H1 (cell line): ENCODE data around the gene RGP1. TPM values are rescaled to one million over a fixed set of nuclear protein-coding genes. Genes with fewer than 3 reads are reported as not detected.

Source experiments
- CTCF ChIA-PET: fragments of 300-600 bp; sonication (Branson Sonifier 250); formaldehyde crosslinking; loops from one replicate; lab custom pipeline; 2021; ENCODE audit not compliant: partially characterized antibody; lab: Charles Lee
- POLR2A ChIA-PET: fragments of 300-600 bp; sonication (Branson Sonifier 250); formaldehyde crosslinking; loops from one replicate; lab custom pipeline; 2021; ENCODE audit warnings: inconsistent platforms; ENCODE audit not compliant: partially characterized antibody; lab: Charles Lee
- DNase-seq, 2 experiments: peaks; one replicate each; pipeline versions ENCODE4 v3.0.0 to v3.0.0-alpha.2; 2010 to 2022; ENCODE audit warnings: low spot score in 2 of 2, low read depth in 1 of 2, mixed read lengths in 1 of 2
- FAIRE-seq: peaks from 2 replicates; lab custom pipeline; 2011; peaks lifted over from hg19 to GRCh38; lab: Jason Lieb, UNC
- H2AFZ ChIP-seq: 2 replicates; pipeline ENCODE4 v1.8.1; 2012; ENCODE audit warnings: low read length, inconsistent platforms
- H2AK5ac ChIP-seq: 2 replicates; pipeline ENCODE4 v1.6.1; 2013; ENCODE audit warnings: low read depth, low read length
- H2BK120ac ChIP-seq: replicated peaks from 2 replicates; pipeline ENCODE3; 2013; ENCODE audit warnings: low read depth, low read length, inconsistent platforms
- H2BK12ac ChIP-seq: 2 replicates; pipeline ENCODE4 v1.6.1; 2013; ENCODE audit warnings: low read depth, low read length
- H2BK15ac ChIP-seq: 2 replicates; pipeline ENCODE4 v1.6.1; 2013; ENCODE audit warnings: low read length
- H2BK20ac ChIP-seq: 2 replicates; pipeline ENCODE4 v1.6.1; 2013; ENCODE audit warnings: low read length
- H2BK5ac ChIP-seq: 2 replicates; pipeline ENCODE4 v1.6.1; 2013; ENCODE audit warnings: low read depth, low read length
- H3K14ac ChIP-seq: 2 replicates; pipeline ENCODE4 v1.6.1; 2013; ENCODE audit warnings: inconsistent platforms; ENCODE audit not compliant: insufficient read length
- H3K18ac ChIP-seq: 2 replicates; pipeline ENCODE4 v1.6.1; 2013; ENCODE audit warnings: low read length; ENCODE audit errors: extremely low read depth
- H3K23ac ChIP-seq: 2 replicates; pipeline ENCODE4 v1.6.1; 2013; ENCODE audit warnings: inconsistent platforms; ENCODE audit not compliant: insufficient read length
- H3K23me2 ChIP-seq: 2 replicates; pipeline ENCODE4 v1.6.1; 2013; ENCODE audit warnings: low read depth, low read length
- H3K27ac ChIP-seq: 2 replicates; pipeline ENCODE4 v1.6.1; 2011; ENCODE audit warnings: low read depth, low read length, inconsistent platforms
- H3K27me3 ChIP-seq, 4 experiments: replicated peaks in 1 of 4; 1 replicate in 1 of 4; 2 replicates in 3 of 4; pipeline versions ENCODE4 v1.6.1 to v1.8.1; 2011 to 2013; ENCODE audit warnings: low read length in 3 of 4, mild to moderate bottlenecking in 3 of 4, inconsistent platforms in 2 of 4, mixed read lengths in 2 of 4, moderate library complexity in 1 of 4; ENCODE audit not compliant: control insufficient read depth in 3 of 4, insufficient read depth in 3 of 4; ENCODE audit errors: extremely low read depth in 1 of 4
- H3K36me3 ChIP-seq, 4 experiments: 2 replicates each; pipeline versions ENCODE4 v1.6.1 to v1.8.1; 2011 to 2013; ENCODE audit warnings: mild to moderate bottlenecking in 4 of 4, low read length in 3 of 4, moderate library complexity in 2 of 4, control low read depth in 1 of 4, inconsistent platforms in 1 of 4; ENCODE audit not compliant: insufficient read depth in 4 of 4, control insufficient read depth in 2 of 4
- H3K4ac ChIP-seq: replicated peaks from 2 replicates; pipeline ENCODE3; 2013; ENCODE audit warnings: low read length, low read depth, mixed read lengths, inconsistent platforms; ENCODE audit not compliant: insufficient read length
- H3K4me1 ChIP-seq, 4 experiments: replicated peaks in 1 of 4; 1 replicate in 1 of 4; 2 replicates in 3 of 4; pipeline versions ENCODE4 v1.6.1 to v1.8.1; 2011 to 2013; ENCODE audit warnings: low read length in 3 of 4, inconsistent platforms in 2 of 4, mixed read lengths in 1 of 4; ENCODE audit not compliant: insufficient read depth in 4 of 4, control insufficient read depth in 3 of 4
- H3K4me2 ChIP-seq, 2 experiments: 2 replicates each; pipeline versions ENCODE4 v1.6.1 to v1.8.1; 2011 to 2013; ENCODE audit warnings: low read depth in 2 of 2, low read length in 2 of 2, control low read depth in 1 of 2, inconsistent platforms in 1 of 2, mild to moderate bottlenecking in 1 of 2; ENCODE audit not compliant: insufficient read depth in 1 of 2
- H3K4me3 ChIP-seq, 4 experiments: fragments of 200-600, 300-600 bp in 1 of 4; sonication (generic), shearing (Covaris generic), sonication (Bioruptor Twin) in 1 of 4; 2 replicates each; pipeline versions ENCODE4 v1.5.1 to v1.8.1; 2011 to 2016; ENCODE audit warnings: low read length in 4 of 4, low read depth in 3 of 4, control low read depth in 2 of 4, inconsistent platforms in 2 of 4, mild to moderate bottlenecking in 2 of 4, mixed read lengths in 1 of 4, moderate library complexity in 1 of 4; ENCODE audit not compliant: insufficient read depth in 2 of 4; ENCODE audit errors: extremely low read depth in 1 of 4
- H3K56ac ChIP-seq: replicated peaks from 2 replicates; pipeline ENCODE3; 2013; ENCODE audit warnings: low read depth, mild to moderate bottlenecking, mixed read lengths, low read length, inconsistent platforms; ENCODE audit not compliant: insufficient read length
- H3K79me1 ChIP-seq: 2 replicates; pipeline ENCODE4 v1.6.1; 2013; ENCODE audit warnings: low read depth, low read length, control low read depth
- H3K79me2 ChIP-seq, 2 experiments: 2 replicates each; pipeline versions ENCODE4 v1.6.1 to v1.8.1; 2012 to 2013; ENCODE audit warnings: low read length in 2 of 2, mild to moderate bottlenecking in 2 of 2, inconsistent platforms in 1 of 2; ENCODE audit not compliant: insufficient read depth in 2 of 2, control insufficient read depth in 1 of 2
- H3K9ac ChIP-seq, 4 experiments: replicated peaks in 1 of 4; 1 replicate in 1 of 4; 2 replicates in 3 of 4; pipeline versions ENCODE4 v1.6.1 to v1.8.1; 2011 to 2013; ENCODE audit warnings: low read depth in 3 of 4, low read length in 3 of 4, control low read depth in 2 of 4, mild to moderate bottlenecking in 2 of 4, moderate library complexity in 2 of 4, inconsistent platforms in 1 of 4; ENCODE audit errors: extremely low read depth in 1 of 4
- H3K9me3 ChIP-seq, 2 experiments: 2 replicates each; pipeline versions ENCODE4 v1.6.1 to v1.8.1; 2012 to 2013; ENCODE audit warnings: mild to moderate bottlenecking in 2 of 2, moderate library complexity in 2 of 2, control low read depth in 1 of 2, inconsistent platforms in 1 of 2, low read depth in 1 of 2, low read length in 1 of 2, mixed read lengths in 1 of 2; ENCODE audit not compliant: insufficient read depth in 2 of 2
- H4K20me1 ChIP-seq, 2 experiments: replicated peaks in 1 of 2; 2 replicates each; pipeline versions ENCODE3 to v1.8.1; 2011 to 2013; ENCODE audit warnings: inconsistent platforms in 2 of 2, low read length in 2 of 2, mild to moderate bottlenecking in 1 of 2; ENCODE audit not compliant: insufficient read depth in 2 of 2, control insufficient read depth in 1 of 2
- H4K5ac ChIP-seq: 2 replicates; pipeline ENCODE4 v1.6.1; 2013; ENCODE audit warnings: low read length, low read depth, mixed read lengths, inconsistent platforms; ENCODE audit not compliant: insufficient read length
- H4K8ac ChIP-seq: 2 replicates; pipeline ENCODE4 v1.8.0; 2013; ENCODE audit warnings: mild to moderate bottlenecking, moderate library complexity, low read length, inconsistent platforms; ENCODE audit not compliant: insufficient read depth; ENCODE audit errors: extremely low read depth
- H4K91ac ChIP-seq: replicated peaks from 2 replicates; pipeline ENCODE3; 2013; ENCODE audit warnings: low read length, mixed read lengths, inconsistent platforms; ENCODE audit not compliant: insufficient read length
- CHD1 ChIP-seq: IDR thresholded peaks from 2 replicates; pipeline ENCODE4 v1.6.1; 2012; ENCODE audit warnings: low read depth, low read length, improper control_type of control experiment
- GTF2F1 ChIP-seq: IDR thresholded peaks from 2 replicates; pipeline ENCODE4 v1.6.1; 2012; ENCODE audit warnings: low read depth, low read length, improper control_type of control experiment, borderline replicate concordance
- HDAC2 ChIP-seq, 2 experiments: fragments of 300-600 bp in 1 of 2; sonication (generic) in 1 of 2; IDR thresholded peaks; 2 replicates each; pipeline ENCODE4 v1.6.1; 2011 to 2012; ENCODE audit warnings: low read depth in 2 of 2, low read length in 2 of 2, mild to moderate bottlenecking in 2 of 2, moderate library complexity in 2 of 2, borderline replicate concordance in 1 of 2, inconsistent platforms in 1 of 2
- KDM5A ChIP-seq: fragments of 200-600 bp; IDR thresholded peaks from 2 replicates; pipeline ENCODE4 v1.7.1; 2012; ENCODE audit warnings: mild to moderate bottlenecking, low read length, inconsistent platforms, mixed read lengths
- SP4 ChIP-seq: IDR thresholded peaks from 2 replicates; pipeline ENCODE4 v1.6.1; 2012; ENCODE audit warnings: low read length, inconsistent platforms
- TAF7 ChIP-seq: optimal IDR thresholded peaks from 2 replicates; pipeline ENCODE3; 2011; ENCODE audit warnings: low read depth, mild to moderate bottlenecking, inconsistent platforms, low read length, moderate library complexity, borderline replicate concordance
- WGBS, 2 experiments: shearing (Covaris generic) in 1 of 2; methylation state at CpG; one replicate each; pipeline versions ENCODE4 v1.1.6 to v1.1.7; 2013 to 2015; ENCODE audit warnings: low lambda C conversion rate in 2 of 2, mixed read lengths in 2 of 2, inconsistent platforms in 1 of 2, low coverage in 1 of 2, missing lambda C conversion rate in 1 of 2; ENCODE audit not compliant: insufficient replicate concordance in 2 of 2, insufficient coverage in 1 of 2, insufficient read length in 1 of 2; ENCODE audit errors: extremely low coverage in 1 of 2, missing lambda C conversion rate in 1 of 2; 5-methylcytosine and 5-hydroxymethylcytosine counted together
- polyA plus RNA-seq, 7 experiments: library from polyadenylated mRNA; depleted of rRNA in 3 of 7; stranded (reverse) in 5 of 7; unstranded in 2 of 7; fragments of >200 nt in 5 of 7; fragments of 200-250 nt in 2 of 7; gene quantifications; 1 replicate in 5 of 7; 2 replicates in 1 of 7; 4 replicates in 1 of 7; pipeline versions ENCODE4 v1.2.1 to v1.2.3, GENCODE V29; 2011 to 2013; ENCODE audit warnings: missing spikeins in 2 of 7, mixed read lengths in 2 of 7
- total RNA-seq: library from RNA; stranded (reverse); fragmentation: NEBNext Ultra II Directional; extraction: Animal tissue kit (Norgen Biotek cat#: 25700); gene quantifications from 2 replicates; pipeline ENCODE4 v1.2.1, GENCODE V29; 2021

The RGP1 gene
- total and polyA plus RNA-seq, 2 of the 8 experiments (the other 6 are each of a cell fraction or from before 2014, with no cell fraction given), result 11.8 to 22.7 TPM

DNA sequence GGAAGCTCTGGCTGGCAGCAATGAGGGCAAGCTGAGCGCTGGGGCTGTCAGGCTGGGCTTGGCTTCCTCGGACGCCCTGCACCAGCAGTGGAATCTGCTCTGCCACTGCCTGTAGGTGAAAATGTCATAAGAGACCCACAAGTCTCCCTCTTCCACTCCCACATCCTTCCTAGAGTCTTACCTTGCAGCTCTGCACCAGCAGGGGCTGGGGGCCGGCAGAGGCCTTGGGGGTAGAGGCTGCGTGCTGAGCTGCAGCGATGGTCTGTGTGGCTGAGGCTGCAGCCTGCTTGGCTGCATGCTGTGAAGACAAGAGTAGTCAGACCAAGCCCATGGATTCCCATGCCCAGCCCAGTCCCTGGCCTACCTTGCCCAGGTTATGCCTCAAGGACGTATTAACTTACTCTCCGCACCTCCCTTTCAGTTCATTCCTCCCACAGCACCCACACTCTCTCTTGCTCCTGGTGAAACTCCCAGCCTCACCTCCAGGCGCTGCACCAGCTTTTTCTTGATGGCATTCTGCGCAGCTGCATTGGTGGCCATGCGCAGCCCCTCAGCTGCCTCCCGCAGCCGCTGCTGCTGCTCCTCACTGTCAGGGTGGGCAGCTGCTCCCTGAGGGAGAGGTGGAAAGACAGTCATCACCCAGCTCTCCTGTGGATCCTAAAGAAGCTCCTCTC lies 34.4 kb upstream of the RGP1 start:
- Histone ChIP-seq H2BK20ac (no peak overlapping the region), H3K23ac (no peak overlapping the region), H2AFZ (no peak overlapping the region), H3K79me1 (peaks cover 3% of the 10 kb centered on the region; the same call in 1 of the 2 replicates), H4K8ac (no peak overlapping the region), H2BK5ac (no peak overlapping the region), H4K20me1 (peaks cover 0 to 5% of the 10 kb centered on the region in 2 experiments), H3K4me1 (no peaks in the 10 kb centered on the region), H3K79me2 (no peaks in the 10 kb centered on the region), H4K5ac (no peak overlapping the region), H3K9me3 (no peaks in the 10 kb centered on the region), H3K27me3 (no peaks in the 10 kb centered on the region), H3K18ac (no peak overlapping the region), H3K27ac (no peak overlapping the region; the same call in 1 of the 2 replicates), H2BK15ac (no peak overlapping the region), H4K91ac (no peak overlapping the region), H2AK5ac (no peak overlapping the region), H3K4me2 (no peak overlapping the region), H3K56ac (no peak overlapping the region), H3K14ac (no peak overlapping the region), H2BK12ac (no peak overlapping the region), H3K9ac (no peak overlapping the region), H3K36me3 (peaks cover 28 to 89% (median 64%) of the 10 kb centered on the region in 4 experiments; a peak in 7 of 8 replicates), H3K4me3 (no peak overlapping the region), H3K23me2 (no peaks in the 10 kb centered on the region), H2BK120ac (no peak overlapping the region), H3K4ac (no peak overlapping the region)
- DNase-seq, result no peak
- ChIA-PET CTCF (interaction anchor here (1.5 to 13.8 kb wide), 5 partner anchors 10 to 103 kb away, joined by 4 to 199 read pairs (median 90); partner anchors contain the start of genes ARHGEF39, CCDC107, CREB3 and RMRP), POLR2A (interaction anchor here (1.0 to 10.5 kb wide), 4 partner anchors 13 to 35 kb away, joined by 3 to 51 read pairs (median 3); partner anchors contain the start of genes GBA2 and RGP1)
- no peak for FAIRE-seq
- 94% methylated on average over 13 of the region's 13 CpGs; no CpG with 5 or more reads in 1 of the 2 experiments for WGBS, 2 experiments
- TF ChIP-seq GTF2F1, result no peak
- TF ChIP-seq CHD1, result no peak
- TF ChIP-seq TAF7, result no peak
- no peak for TF ChIP-seq HDAC2 (IDR thresholded peaks at IDR 0.05; ENCODE audit: borderline replicate concordance in 1 of 2, low read depth in 2 of 2, low read length in 2 of 2)
- TF ChIP-seq SP4, result no peak
- TF ChIP-seq KDM5A, result no peak
